Measurements from ENCODE around the gene KCTD18.

Gene KCTD18

DNA sequence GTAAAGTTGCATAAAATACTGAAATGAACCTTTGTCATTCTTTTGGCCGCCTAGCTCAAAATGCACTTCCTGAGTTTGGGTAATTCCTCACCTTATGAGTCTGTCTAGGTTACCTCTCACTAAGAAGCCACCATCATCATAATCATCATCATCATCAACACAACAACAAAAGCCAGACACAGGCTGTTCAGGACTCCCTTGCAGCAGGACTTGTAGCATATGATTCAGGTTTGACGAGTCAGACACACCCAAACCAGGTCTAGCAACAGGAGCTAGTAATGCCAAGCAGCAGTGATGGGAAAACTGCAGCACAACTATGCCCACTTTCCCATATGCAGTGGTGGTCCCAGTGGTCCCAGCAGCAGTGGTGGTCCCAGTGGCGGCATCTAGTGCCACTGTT, 13.3 kb upstream of the KCTD18 start:
- no peak for DNase-seq (ENCODE audit: low read depth, low spot score)
- no peaks in the 10 kb centered on the region for H3K36me3 ChIP-seq (ENCODE audit: control insufficient read depth, insufficient read depth, low read length)
- H3K27me3 ChIP-seq (ENCODE audit: control insufficient read depth, insufficient read depth, low read length): no peaks in the 10 kb centered on the region
- no CpG with 5 or more reads among the region's 3 CpGs for WGBS (ENCODE audit: insufficient coverage, insufficient read length)
- no peak overlapping the region for H3K4me3 ChIP-seq (ENCODE audit: low read length)
- H3K27ac ChIP-seq (ENCODE audit: low read length): no peak overlapping the region
- H3K4me1 ChIP-seq (ENCODE audit: control insufficient read depth, insufficient read depth, low read length): no peaks in the 10 kb centered on the region
- H3K9me3 ChIP-seq (ENCODE audit: control insufficient read depth, insufficient read depth, low read length): no peaks in the 10 kb centered on the region

DNA sequence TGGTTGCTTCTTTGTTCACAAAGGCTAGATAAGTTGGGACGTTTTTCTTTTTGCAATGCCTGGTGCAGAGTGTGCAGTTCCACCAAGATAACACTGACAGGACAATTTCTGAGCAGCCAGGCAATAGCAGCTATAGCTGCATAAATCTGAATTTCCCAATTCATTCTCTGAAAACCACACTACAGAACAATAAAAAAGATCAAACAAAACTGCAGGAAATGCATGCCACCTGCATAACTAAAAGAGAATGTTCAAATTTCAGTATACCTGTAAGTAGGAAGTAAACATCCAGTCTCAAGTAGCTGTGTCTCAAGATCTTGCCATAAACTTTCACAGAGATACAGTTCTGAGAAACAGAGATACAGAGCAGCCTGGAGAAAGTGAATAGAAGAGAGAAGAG, 5.3 kb upstream of the KCTD18 start:
- no peak for DNase-seq (ENCODE audit: low read depth, low spot score)
- H3K36me3 ChIP-seq (ENCODE audit: control insufficient read depth, insufficient read depth, low read length): no peaks in the 10 kb centered on the region
- H3K4me3 ChIP-seq (ENCODE audit: low read length): no peak overlapping the region
- H3K4me1 ChIP-seq (ENCODE audit: control insufficient read depth, insufficient read depth, low read length): no peaks in the 10 kb centered on the region
- WGBS (ENCODE audit: insufficient coverage, insufficient read length): no CpG with 5 or more reads among the region's 1 CpG
- no peaks in the 10 kb centered on the region for H3K9me3 ChIP-seq (ENCODE audit: control insufficient read depth, insufficient read depth, low read length)
- H3K27me3 ChIP-seq (ENCODE audit: control insufficient read depth, insufficient read depth, low read length): no peaks in the 10 kb centered on the region
- no peak overlapping the region for H3K27ac ChIP-seq (ENCODE audit: low read length)

DNA sequence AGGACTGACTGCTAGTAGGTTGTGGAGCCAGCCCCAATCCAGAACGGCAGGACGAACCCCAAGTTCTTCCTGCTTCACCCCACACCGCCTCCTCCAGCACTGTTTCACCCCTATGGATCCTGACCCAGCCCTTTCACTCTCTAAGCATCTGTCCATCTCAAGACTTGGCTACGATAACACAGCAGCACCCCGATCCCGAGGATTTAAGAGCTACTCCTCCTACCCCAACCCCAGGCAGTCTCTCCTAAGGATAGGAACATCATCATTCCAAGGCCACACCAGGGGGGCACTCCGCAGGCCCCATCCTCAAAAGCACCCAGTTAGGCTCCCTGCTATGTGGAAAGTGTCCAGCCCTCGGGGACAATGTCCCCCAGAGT, 645 bp downstream of the KCTD18 start:
- Histone ChIP-seq H3K4me3 (ENCODE audit: low read length) (peak overlapping the region; percentile 57; the same call in 1 of the 2 replicates), H3K27ac (ENCODE audit: low read length) (no peak overlapping the region), H3K9me3 (ENCODE audit: control insufficient read depth, insufficient read depth, low read length) (no peaks in the 10 kb centered on the region), H3K36me3 (ENCODE audit: control insufficient read depth, insufficient read depth, low read length) (no peaks in the 10 kb centered on the region), H3K4me1 (ENCODE audit: control insufficient read depth, insufficient read depth, low read length) (no peaks in the 10 kb centered on the region), H3K27me3 (ENCODE audit: control insufficient read depth, insufficient read depth, low read length) (no peaks in the 10 kb centered on the region)
- DNase-seq (ENCODE audit: low read depth, low spot score): no peak
- WGBS (ENCODE audit: insufficient coverage, insufficient read length): no CpG with 5 or more reads among the region's 8 CpGs

DNA sequence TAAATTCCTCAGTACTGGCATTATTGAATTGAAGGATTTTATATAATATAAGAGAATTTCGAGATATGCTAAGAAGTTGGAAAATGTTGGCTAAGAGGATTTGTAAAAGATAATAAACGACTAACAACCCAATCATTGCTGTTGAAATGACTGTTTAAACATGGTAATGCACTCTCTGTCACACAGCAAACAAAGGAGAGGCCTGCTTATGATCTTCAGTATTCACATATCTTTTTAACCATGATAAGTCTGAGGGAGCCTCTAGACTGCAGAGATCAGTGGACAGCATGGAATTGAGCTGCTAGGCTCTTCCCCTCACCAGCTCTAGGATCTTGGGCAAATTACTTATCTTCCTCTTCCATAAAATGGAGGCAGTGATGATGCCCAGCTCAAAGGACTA, 2.7 kb downstream of the KCTD18 start:
- no peaks in the 10 kb centered on the region for H3K36me3 ChIP-seq (ENCODE audit: control insufficient read depth, insufficient read depth, low read length)
- H3K4me1 ChIP-seq (ENCODE audit: control insufficient read depth, insufficient read depth, low read length): no peaks in the 10 kb centered on the region
- H3K4me3 ChIP-seq (ENCODE audit: low read length): no peak overlapping the region
- H3K9me3 ChIP-seq (ENCODE audit: control insufficient read depth, insufficient read depth, low read length): no peaks in the 10 kb centered on the region
- 100% methylated on average over 2 of the region's 2 CpGs for WGBS (ENCODE audit: insufficient coverage, insufficient read length)
- H3K27me3 ChIP-seq (ENCODE audit: control insufficient read depth, insufficient read depth, low read length): no peaks in the 10 kb centered on the region
- no peak overlapping the region for H3K27ac ChIP-seq (ENCODE audit: low read length)
- no peak for DNase-seq (ENCODE audit: low read depth, low spot score)

DNA sequence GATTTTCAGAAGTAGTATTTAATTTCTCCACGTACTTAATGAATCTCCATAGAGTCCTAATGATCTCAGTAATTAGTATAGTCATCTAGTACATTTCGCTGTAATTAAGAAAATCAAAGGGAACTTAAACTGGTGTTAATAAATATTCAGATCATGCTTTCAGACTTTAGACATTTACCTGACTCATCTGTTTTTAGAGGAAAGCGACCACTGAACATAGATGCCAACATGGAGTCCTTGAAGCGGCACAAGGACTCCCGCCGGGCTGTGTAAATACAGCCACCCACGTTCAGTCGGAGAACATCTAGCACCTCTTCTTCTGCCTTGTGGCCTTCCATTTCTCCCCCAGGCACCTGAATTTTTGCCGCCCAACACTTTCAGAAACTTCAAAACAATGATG, 3.2 kb downstream of the KCTD18 start:
- DNase-seq (ENCODE audit: low read depth, low spot score): no peak
- Histone ChIP-seq H3K27ac (ENCODE audit: low read length) (no peak overlapping the region), H3K4me3 (ENCODE audit: low read length) (no peak overlapping the region), H3K4me1 (ENCODE audit: control insufficient read depth, insufficient read depth, low read length) (no peaks in the 10 kb centered on the region), H3K27me3 (ENCODE audit: control insufficient read depth, insufficient read depth, low read length) (no peaks in the 10 kb centered on the region), H3K36me3 (ENCODE audit: control insufficient read depth, insufficient read depth, low read length) (no peaks in the 10 kb centered on the region), H3K9me3 (ENCODE audit: control insufficient read depth, insufficient read depth, low read length) (no peaks in the 10 kb centered on the region)
- WGBS (ENCODE audit: insufficient coverage, insufficient read length): no CpG with 5 or more reads among the region's 9 CpGs

DNA sequence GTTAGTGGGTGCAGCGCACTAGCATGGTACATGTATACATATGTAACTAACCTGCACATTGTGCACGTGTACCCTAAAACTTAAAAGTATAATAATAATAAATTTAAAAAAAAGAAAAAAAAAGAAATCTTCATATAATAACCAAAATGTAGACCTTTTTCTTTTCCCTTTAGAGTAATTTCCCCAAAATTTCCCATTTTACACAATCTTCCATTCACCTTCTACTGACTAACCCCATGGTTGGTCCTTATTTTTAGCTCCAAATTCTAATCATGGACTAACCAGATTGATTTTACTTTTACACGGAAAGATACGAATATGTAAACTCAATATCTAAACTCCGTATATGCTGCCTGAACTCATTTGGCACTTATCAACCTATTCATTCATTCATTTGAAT, 7.7 kb downstream of the KCTD18 start:
- H3K27ac ChIP-seq (ENCODE audit: low read length): no peak overlapping the region
- H3K9me3 ChIP-seq (ENCODE audit: control insufficient read depth, insufficient read depth, low read length): no peaks in the 10 kb centered on the region
- no peaks in the 10 kb centered on the region for H3K27me3 ChIP-seq (ENCODE audit: control insufficient read depth, insufficient read depth, low read length)
- no peak for DNase-seq (ENCODE audit: low read depth, low spot score)
- WGBS (ENCODE audit: insufficient coverage, insufficient read length): no CpG with 5 or more reads among the region's 5 CpGs
- H3K36me3 ChIP-seq (ENCODE audit: control insufficient read depth, insufficient read depth, low read length): no peaks in the 10 kb centered on the region
- H3K4me1 ChIP-seq (ENCODE audit: control insufficient read depth, insufficient read depth, low read length): no peaks in the 10 kb centered on the region
- H3K4me3 ChIP-seq (ENCODE audit: low read length): no peak overlapping the region

DNA sequence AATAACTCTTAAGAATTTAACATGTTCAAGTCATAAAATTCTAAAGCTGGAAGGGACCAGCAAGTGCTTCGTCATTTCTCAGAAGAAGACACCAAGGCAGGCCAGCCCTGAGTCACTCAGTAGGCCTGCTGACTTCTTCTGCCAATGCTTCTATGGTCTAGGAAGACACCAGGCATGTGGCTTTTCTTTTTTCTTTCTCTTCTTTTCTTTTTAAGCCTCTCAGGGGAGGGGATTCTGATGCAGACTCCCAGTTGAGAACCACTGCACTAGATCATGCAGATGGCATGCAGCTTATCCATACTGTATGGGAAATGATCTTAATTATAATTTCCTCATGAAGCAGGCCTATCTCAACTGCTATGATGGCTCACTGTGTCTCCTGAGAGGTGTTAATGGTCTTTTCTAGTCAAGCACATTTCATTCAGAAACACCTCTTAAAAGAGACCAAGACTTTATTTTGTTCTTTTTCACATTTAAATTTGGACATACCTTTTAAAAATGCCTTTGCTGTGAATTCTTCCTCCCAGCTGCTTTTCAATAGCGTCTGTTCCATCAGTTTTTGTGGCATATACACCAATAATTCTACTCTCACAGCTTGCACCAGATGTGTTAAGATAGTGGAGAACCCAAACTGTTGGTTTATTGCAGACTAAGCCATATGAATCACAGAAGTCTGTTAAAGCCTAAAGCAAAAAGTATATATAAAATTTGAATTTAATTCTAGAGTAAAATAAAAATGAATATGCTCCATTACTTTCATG, 11.3 kb downstream of the KCTD18 start:
- Histone ChIP-seq H3K4me1 (ENCODE audit: control insufficient read depth, insufficient read depth, low read length) (no peaks in the 10 kb centered on the region), H3K27ac (ENCODE audit: low read length) (no peak overlapping the region), H3K27me3 (ENCODE audit: control insufficient read depth, insufficient read depth, low read length) (no peaks in the 10 kb centered on the region), H3K9me3 (ENCODE audit: control insufficient read depth, insufficient read depth, low read length) (no peaks in the 10 kb centered on the region), H3K36me3 (ENCODE audit: control insufficient read depth, insufficient read depth, low read length) (no peaks in the 10 kb centered on the region), H3K4me3 (ENCODE audit: low read length) (no peak overlapping the region)
- no peak for DNase-seq (ENCODE audit: low read depth, low spot score)
- WGBS (ENCODE audit: insufficient coverage, insufficient read length): no CpG with 5 or more reads among the region's 2 CpGs

DNA sequence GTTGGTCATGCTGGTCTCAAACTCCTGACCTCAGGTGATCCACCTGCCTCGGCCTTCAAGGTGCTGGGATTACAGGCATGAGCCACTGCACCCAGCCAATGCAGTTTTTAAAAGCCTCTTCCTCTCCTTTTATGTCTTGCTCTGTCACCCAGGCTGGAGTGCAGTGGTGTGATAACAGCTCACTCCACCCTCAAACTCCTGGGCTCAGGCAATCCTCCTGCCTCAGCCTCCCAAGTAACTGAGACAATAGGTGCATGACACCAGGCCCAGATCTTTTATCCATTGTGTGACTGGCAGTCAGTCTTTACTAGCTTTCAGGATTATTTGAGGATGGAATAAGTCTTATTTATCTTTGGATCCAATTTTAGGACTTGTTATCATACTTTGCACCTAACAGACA, 13.2 kb downstream of the KCTD18 start:
- Histone ChIP-seq H3K9me3 (ENCODE audit: control insufficient read depth, insufficient read depth, low read length) (no peaks in the 10 kb centered on the region), H3K36me3 (ENCODE audit: control insufficient read depth, insufficient read depth, low read length) (no peaks in the 10 kb centered on the region), H3K4me3 (ENCODE audit: low read length) (no peak overlapping the region), H3K27ac (ENCODE audit: low read length) (no peak overlapping the region), H3K4me1 (ENCODE audit: control insufficient read depth, insufficient read depth, low read length) (no peaks in the 10 kb centered on the region), H3K27me3 (ENCODE audit: control insufficient read depth, insufficient read depth, low read length) (no peaks in the 10 kb centered on the region)
- DNase-seq (ENCODE audit: low read depth, low spot score): no peak
- no CpG with 5 or more reads among the region's 1 CpG for WGBS (ENCODE audit: insufficient coverage, insufficient read length)

DNA sequence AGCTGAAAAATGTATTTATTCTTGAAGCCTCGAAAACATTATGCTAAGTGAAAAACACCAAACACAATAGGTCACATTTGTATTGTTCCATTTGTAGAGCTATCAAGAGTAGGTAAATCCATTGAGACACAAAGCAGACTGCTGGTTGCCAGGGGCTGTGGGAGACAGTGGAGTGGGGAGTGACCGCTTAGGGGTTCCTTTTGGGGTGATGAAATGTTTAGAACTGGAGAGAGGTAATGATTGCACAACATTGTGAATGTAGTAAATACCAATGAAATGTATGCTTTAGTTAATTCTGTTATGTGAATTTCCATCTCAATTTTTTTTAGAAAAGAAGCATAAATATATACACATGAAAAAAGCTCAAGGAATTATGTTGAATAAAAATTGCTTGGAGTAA, 15.8 kb downstream of the KCTD18 start:
- H3K9me3 ChIP-seq (ENCODE audit: control insufficient read depth, insufficient read depth, low read length): no peaks in the 10 kb centered on the region
- H3K4me1 ChIP-seq (ENCODE audit: control insufficient read depth, insufficient read depth, low read length): no peaks in the 10 kb centered on the region
- H3K36me3 ChIP-seq (ENCODE audit: control insufficient read depth, insufficient read depth, low read length): no peaks in the 10 kb centered on the region
- H3K4me3 ChIP-seq (ENCODE audit: low read length): no peak overlapping the region
- DNase-seq (ENCODE audit: low read depth, low spot score): no peak
- H3K27ac ChIP-seq (ENCODE audit: low read length): no peak overlapping the region
- no CpG with 5 or more reads among the region's 2 CpGs for WGBS (ENCODE audit: insufficient coverage, insufficient read length)
- H3K27me3 ChIP-seq (ENCODE audit: control insufficient read depth, insufficient read depth, low read length): no peaks in the 10 kb centered on the region

DNA sequence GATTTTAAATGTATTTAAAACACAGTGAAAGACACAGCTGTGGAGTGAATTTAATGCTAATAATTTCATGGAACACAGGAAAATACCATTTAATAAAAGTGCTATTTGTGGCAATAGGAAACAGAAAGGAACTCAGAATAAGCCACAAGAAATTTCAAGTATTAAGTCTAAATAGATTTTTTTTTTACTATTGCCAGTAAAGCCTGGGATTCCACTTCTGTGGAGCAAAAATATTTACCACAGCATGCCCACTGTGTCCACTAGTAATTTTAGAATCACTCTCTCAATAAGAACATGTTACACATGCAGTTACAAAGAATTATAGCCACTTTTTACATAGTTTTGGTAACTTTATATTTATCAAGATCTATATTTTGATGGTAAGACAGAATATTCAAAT, 17.2 kb downstream of the KCTD18 start:
- Histone ChIP-seq H3K27ac (ENCODE audit: low read length) (no peak overlapping the region), H3K36me3 (ENCODE audit: control insufficient read depth, insufficient read depth, low read length) (no peaks in the 10 kb centered on the region), H3K27me3 (ENCODE audit: control insufficient read depth, insufficient read depth, low read length) (no peaks in the 10 kb centered on the region), H3K4me1 (ENCODE audit: control insufficient read depth, insufficient read depth, low read length) (no peaks in the 10 kb centered on the region), H3K4me3 (ENCODE audit: low read length) (no peak overlapping the region), H3K9me3 (ENCODE audit: control insufficient read depth, insufficient read depth, low read length) (no peaks in the 10 kb centered on the region)
- no peak for DNase-seq (ENCODE audit: low read depth, low spot score)

DNA sequence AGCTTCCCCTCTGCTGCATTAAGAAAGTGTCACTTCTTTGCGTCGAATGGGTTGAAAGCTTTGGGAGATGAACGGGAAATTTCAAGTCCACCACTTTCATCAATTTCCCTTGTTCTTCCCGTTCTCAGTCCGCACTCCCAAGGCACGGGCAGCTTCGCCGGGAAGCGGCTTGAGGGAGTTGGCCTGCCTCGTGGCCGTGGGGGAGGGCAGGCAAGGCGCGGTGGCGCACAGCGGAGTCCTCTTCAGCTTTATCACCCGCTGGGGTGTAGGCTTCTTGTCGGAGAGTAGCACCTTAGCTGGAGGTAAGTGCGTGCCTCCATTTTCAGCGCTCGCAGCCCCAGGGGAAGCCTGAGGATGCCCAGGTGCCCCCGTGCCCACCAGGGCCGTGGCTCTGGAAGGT, 19.9 kb downstream of the KCTD18 start:
- Histone ChIP-seq H3K4me1 (ENCODE audit: control insufficient read depth, insufficient read depth, low read length) (no peaks in the 10 kb centered on the region), H3K27me3 (ENCODE audit: control insufficient read depth, insufficient read depth, low read length) (no peaks in the 10 kb centered on the region), H3K36me3 (ENCODE audit: control insufficient read depth, insufficient read depth, low read length) (no peaks in the 10 kb centered on the region), H3K9me3 (ENCODE audit: control insufficient read depth, insufficient read depth, low read length) (no peaks in the 10 kb centered on the region), H3K4me3 (ENCODE audit: low read length) (no peak overlapping the region), H3K27ac (ENCODE audit: low read length) (no peak overlapping the region)
- no CpG with 5 or more reads among the region's 22 CpGs for WGBS (ENCODE audit: insufficient coverage, insufficient read length)
- DNase-seq (ENCODE audit: low read depth, low spot score): no peak

Data from iPS DF 6.9 (cell line).